GF-D8 (cell line): ENCODE data around the gene AFF3.

Experiments
- DNase-seq: peaks from one replicate; lab custom pipeline; 2025; lab: John Stamatoyannopoulos, UW

AFF3 gene

GRCh38 chr2:99700482-99701398 is 441.6 kb downstream of the AFF3 start:
- no peak for DNase-seq

GRCh38 chr2:99698896-99699295 is 443.5 kb downstream of the AFF3 start:
- no peak for DNase-seq

- no peak for DNase-seq
Observed at GRCh38 chr2:99697811-99698568, 444.4 kb downstream of the AFF3 start.

GRCh38 chr2:99695944-99696253 is 446.5 kb downstream of the AFF3 start:
- no peak for DNase-seq

GRCh38 chr2:99695130-99695943 is 447.1 kb downstream of the AFF3 start:
- no peak for DNase-seq

- DNase-seq: no peak
Observed at GRCh38 chr2:99694331-99694730, 448.1 kb downstream of the AFF3 start.

GRCh38 chr2:99692785-99693184 is 449.6 kb downstream of the AFF3 start:
- DNase-seq: no peak

GRCh38 chr2:99691926-99692325 is 450.5 kb downstream of the AFF3 start:
- no peak for DNase-seq

- DNase-seq: no peak
Observed at GRCh38 chr2:99689145-99689742, 453.1 kb downstream of the AFF3 start.

- DNase-seq: no peak
Observed at GRCh38 chr2:99688699-99689098, 453.7 kb downstream of the AFF3 start.

- DNase-seq: no peak
Observed at GRCh38 chr2:99682275-99683060, 459.9 kb downstream of the AFF3 start.

- no peak for DNase-seq
Observed at GRCh38 chr2:99680946-99681345, 461.4 kb downstream of the AFF3 start.

- no peak for DNase-seq
Observed at GRCh38 chr2:99679518-99679917, 462.9 kb downstream of the AFF3 start.

- no peak for DNase-seq
Observed at GRCh38 chr2:99678625-99679024, 463.8 kb downstream of the AFF3 start.

- DNase-seq: no peak
Observed at GRCh38 chr2:99677814-99678213, 464.6 kb downstream of the AFF3 start.

GRCh38 chr2:99675130-99675661 is 467.2 kb downstream of the AFF3 start:
- no peak for DNase-seq

GRCh38 chr2:99674090-99674489 is 468.3 kb downstream of the AFF3 start:
- DNase-seq: no peak

- no peak for DNase-seq
Observed at GRCh38 chr2:99672766-99673350, 469.5 kb downstream of the AFF3 start.

- DNase-seq: no peak
Observed at GRCh38 chr2:99670768-99671734, 471.3 kb downstream of the AFF3 start.
